CMK (cell line): ENCODE data around the gene FBXL12.
"Not testable (repeated sequence)": the region's sequence is repeated elsewhere in the genome, so short reads cannot be mapped to it uniquely, and the experiment has no call there.

Experiments used
- DNase-seq: peaks from one replicate; pipeline ENCODE4 v3.0.0-alpha.2; 2010; ENCODE audit warnings: low read depth

FBXL12 gene, protein sequence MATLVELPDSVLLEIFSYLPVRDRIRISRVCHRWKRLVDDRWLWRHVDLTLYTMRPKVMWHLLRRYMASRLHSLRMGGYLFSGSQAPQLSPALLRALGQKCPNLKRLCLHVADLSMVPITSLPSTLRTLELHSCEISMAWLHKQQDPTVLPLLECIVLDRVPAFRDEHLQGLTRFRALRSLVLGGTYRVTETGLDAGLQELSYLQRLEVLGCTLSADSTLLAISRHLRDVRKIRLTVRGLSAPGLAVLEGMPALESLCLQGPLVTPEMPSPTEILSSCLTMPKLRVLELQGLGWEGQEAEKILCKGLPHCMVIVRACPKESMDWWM

DNA sequence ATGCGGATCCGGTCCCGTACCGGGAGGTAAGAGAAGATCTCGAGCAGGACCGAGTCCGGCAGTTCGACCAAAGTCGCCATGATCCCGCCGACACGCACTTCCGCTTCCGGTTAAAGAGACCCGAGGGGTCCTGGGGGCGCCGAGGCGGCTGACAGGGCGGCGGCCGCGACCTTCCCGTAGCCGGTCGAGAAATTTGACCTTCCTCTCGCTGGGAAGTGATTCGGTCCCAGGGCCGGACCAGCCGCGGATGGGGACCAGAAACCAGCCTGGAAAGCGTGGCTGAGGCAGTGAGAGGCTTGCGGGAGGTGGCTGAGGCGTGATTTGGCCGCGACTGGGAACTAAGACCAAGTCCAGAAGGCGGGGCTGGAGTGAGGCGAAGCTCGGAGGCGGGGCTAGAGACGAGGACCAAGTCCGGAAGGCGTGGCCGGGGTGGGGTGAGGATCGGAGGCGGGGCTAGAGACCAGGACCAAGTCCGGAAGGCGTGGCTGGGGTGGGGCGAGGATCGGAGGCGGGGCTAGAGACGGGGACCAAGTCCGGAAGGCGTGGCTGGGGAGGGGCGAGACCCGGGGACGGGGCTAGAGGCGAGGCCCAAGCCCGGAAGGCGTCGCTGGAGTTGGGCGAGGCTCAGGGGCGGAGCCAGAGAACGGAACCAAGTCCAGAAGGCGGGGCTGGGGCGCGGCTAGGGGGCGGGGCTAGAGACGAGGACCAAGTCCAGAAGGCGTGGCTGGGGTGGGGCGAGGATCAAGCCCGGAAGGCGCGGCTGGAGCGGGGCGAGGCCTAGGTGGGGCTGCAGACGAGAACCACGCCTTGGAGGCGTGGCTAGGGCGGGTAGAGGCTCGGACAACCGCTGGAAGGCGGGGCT lies at the start of gene FBXL12:
TSS of gene FBXL12 (minus strand) at position 346 of the 862 bp plus-strand sequence. CDS start at position 80, 266 bp downstream.
- peak; percentile 99 for DNase-seq

DNA sequence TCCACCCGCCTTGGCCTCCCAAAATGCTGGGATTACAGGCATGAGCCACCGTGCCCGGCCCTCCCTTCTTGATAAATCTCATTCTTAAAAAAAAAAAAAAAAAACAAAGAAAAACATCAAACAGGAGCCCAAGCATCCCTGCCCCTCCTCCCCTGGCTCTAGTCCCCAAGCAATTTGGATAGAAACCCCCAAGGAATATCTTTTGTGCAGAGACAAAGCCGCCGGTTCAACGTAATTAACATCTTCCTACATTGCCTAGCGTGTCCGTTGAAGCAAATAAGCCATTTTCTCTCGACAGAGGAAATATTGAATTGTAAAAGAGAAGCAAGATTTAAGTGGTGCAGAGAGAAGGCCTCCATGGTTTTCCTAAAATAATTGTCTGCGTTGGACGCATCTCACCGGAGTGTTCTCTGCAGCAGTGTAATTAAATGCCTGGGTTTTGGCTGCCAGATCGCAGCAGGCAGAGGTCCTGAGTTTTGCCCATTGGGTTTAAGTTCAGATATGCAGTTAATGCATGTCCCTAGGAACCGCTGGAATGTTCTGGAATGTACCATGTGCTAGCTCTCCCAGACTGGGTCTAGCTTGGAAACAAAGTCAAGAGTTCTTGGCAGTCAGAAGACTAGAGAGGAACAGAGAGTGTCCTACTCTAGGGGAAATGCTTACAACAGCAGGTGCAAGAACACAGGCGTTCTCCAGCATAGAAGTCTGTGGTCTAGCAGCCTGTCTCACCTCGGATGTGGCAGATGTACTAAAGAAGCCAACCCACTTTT lies 47.0 kb upstream of the FBXL12 start:
- DNase-seq: no peak

DNA sequence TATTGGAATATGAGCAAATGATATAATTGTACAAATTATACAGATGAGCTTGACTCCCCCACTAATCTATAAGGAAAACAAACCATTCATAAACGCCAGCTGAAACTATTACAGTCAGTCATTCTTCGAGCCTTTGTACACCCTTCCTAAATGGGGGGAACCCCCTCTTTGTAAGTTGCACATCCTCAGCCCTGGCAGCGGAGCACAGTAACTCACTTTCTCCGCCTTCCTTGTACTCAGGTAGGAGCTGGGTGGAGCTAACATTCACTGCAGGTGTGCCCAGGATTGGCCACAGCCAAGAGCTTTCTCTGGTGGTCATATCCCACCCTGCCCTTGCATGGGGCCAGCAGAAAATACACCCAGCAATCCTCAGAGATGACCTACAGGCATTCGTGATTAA lies 44.9 kb upstream of the FBXL12 start:
- DNase-seq: no peak

DNA sequence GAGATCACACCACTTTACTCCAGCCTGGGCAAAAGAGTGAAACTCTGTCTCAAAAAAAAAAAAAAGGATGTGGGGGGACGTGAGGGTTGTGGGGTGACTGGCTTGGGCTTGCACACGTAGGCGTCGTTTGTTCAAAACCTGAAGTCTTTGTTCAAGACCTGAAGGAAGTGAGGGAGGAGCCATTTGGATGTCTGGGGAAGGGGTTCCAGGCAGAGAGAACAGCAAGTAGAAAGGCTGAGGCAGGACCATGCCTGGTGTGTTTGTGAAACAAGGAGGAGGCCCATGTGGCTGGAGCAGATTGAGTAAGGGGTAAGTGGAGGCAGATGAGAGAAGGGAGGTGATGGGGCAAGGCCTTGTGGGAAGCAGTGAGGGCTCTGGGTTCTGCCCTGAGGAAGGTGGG lies 44.1 kb upstream of the FBXL12 start:
- DNase-seq: no peak

DNA sequence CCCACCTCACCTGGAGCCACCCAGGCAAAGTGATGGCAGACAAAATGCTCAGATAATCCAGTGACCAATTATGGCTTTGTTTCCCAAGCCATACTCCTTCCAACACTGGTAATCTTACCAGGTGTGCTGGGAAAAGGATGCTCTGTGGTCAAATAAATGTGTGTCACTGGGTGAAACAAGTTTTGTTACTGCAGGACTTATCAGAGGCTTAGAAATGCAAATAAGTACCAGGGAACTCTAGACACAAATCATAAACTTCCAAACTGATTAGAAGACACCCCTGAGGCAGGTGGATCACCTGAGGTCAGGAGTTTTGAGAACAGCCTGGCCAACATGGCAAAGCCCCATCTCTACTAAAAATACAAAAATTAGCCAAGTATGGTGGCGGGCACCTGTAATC lies 42.6 kb upstream of the FBXL12 start:
- no peak for DNase-seq

DNA sequence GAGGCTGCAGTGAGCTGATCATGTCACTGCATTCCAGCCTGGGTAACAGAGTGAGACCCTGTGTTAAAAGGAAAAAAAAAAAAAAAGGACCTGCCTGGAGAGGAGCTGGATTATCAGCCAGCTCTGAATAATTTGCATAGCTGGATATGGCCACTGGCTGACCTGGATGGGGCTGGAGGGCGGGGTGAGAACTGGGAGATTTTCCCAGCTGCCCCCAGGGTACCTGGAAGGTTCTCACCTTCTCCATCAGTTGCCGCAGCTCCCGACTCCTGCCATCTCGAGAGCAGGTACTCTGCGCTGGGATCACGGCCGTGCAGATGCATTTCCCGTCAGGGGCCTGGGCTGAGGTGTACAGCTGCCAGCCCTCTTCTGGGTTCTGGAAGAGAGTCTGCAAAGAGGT lies 41.5 kb upstream of the FBXL12 start:
- no peak for DNase-seq

DNA sequence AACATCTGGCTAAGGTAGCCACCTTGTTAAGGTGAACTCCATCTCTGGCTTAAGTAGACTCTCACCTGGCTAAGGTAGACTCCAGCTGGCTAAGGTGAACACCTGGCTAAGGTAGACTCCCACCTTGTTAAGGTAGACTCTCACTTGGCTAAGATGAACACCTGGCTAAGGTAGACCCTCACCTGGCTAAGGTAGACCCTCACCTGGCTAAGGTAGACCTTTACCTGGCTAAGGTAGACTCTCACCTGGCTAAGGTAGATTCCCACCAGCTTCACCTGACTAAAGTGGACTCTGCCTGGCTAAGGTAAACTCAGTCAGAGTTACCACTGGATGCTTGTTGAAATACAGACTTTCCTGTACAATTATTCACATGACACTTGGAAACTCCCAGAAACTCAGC lies 39.9 kb upstream of the FBXL12 start:
- no peak for DNase-seq

DNA sequence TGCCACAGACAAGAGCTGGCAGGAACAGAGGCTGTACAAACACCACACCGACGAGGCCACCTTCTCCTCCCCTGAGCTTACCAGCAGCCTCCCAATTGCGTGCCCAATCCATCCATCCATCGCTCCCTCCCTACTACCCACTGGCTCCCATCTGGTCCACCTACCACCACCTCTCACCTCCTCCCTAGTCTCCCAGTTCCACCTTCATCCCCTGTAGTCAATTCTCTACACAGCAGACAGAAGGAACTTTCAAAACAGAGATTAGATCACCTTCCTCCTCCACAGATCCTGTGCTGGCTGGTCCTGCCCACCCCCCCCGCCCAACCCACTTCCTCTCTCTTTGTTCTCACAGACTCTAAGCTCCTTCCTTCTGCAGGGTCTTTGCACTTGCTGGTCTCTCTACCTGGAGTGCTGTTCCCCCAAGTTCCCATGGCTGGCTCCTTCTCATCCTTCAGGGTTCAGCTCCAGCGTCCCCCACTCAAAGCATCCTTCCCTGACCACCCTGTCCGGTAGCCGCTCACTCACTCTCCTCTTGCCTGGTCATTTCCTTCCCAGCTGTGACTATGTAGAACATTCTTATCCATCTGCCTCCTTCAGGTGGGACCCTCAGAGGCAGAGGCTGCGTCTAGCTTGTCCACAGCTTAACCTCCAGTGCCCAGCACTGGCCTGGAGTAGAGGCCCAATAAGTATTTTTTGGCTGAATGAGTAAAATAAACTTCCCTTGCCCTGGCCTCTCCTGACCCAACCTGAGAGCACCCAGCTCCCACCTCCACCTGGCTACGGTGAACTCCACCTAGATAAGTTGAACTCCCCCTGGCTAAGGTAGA lies 39.3 kb upstream of the FBXL12 start:
- no peak for DNase-seq

DNA sequence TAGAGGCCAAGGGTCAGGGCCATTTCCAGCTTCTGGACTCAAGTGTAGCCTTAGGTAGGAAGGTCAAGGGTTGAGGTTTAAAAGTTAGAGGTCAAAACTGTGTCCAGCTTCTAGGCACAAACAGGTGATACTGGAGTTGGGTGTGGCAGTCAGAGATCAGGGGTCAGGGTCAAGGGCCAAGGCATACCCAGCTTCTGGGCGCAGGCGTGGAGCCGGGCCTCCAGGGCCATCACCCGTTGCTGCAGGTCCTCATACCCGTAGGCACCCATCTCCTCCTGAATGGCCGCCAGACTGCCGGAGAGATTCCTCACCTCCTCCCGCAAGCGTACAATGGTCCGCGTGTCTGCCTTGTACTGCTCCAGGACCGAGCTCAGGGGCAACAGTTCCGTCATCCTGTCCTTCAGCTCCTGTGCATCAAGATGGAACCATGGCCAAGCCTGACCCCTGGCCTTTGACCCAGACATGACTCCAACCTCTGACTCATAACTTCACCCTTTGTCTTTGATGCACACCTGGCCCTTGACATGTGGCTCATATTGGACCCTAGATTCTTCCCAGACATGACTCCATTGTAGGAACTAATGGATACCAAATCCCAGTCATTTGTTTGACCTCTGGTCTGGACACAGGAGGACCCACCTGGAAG lies 38.3 kb upstream of the FBXL12 start:
- no peak for DNase-seq

DNA sequence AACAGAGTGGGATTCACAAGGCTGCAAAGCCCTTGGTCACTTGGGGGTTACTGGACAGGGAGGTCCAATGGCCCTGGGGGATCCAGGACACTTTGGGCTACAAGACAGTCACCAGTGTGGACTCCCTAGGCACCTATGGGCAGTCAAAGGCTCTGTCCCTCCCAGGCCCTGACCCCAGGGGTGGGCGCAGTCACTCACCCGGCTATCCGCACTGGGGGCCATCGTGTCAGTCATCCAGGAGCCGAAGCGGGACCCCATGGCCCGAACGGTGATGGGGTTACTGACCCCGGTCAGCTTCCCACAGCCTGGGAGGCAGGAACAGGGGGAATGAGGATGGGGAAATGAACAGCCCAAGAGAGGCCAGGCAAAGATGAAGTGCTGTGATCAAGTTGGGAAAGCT lies 37.7 kb upstream of the FBXL12 start:
- no peak for DNase-seq

DNA sequence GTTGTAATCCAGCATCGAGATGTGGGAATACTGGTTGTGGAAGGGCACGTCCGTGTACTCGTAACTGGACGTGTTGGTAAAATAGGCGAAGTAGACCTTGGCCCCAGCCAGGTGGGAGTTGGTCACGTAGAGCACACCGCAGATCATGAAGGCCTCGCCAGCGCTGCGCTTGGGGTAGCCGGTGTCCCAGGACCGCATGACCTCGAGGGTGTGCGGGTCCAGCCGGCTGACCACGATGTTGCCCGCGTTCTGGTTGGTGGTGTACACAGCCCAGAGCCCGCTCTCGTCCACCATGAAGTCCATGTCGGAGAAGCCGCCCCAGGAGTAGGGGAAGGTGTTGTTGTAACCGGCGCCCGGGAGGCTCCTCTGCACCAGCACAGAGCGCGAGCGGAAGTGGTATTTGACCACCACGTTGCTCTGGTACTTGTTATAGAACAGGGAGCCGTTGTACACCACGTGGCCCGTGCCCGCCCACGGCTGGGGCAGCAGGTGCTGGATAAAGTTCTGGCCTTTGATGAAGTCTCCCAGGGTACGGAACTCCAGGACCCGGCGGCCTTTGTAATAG lies 35.5 kb upstream of the FBXL12 start:
- DNase-seq: no peak

DNA sequence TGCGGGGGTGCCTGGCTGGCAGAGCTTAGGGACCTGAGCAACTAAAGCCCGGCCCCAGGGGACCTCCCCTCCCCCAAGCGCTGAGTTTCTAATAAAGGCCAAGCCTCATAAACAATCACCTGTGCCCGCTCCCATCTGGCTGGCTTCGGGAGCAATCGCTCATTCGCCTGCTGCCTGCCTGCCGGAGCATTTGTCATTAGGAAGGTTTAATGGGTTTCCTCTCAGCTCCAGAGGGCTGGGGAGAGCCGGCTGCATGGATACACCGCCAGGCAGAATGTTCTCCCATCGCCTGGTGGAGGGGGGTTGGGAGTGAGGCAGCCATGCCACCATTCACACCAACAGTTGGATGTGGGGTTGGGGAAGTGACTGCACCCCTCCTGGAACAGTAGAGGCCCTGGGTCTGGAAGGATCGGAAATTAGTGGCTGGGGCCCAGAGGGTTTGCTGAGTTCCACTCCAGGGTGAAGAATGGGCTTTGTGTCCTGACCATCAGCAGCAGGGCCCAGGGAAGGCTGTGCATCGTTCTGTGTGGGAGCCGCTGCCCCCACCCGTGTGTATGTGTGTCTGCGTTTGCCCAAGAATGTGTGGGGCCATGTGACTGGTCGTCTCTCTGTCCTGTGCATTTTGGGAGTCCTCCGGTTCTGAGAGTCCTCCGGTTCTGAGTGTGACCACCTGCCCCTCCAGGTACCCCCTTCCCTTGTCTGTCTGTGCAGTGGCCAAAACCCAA lies 31.5 kb upstream of the FBXL12 start:
- DNase-seq: no peak

DNA sequence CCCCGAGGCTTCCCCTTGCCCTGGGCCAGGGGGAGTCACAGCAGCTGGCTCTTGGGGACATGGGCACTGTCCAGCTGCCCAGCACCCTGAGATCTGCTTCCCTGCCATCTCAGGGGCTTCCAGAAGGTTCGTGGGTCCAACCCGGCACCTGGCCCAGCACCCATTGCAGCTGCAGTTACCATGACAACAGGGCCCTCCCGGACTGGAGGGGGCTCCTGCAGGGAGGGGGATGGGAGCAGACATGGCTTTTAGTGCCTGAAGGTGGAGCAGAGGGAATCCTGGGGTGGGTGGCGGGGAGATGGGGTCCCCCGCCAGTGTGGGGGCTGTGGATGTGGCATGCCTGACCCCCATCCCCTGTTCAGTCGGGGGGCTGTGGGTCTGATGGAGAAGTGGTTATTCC lies 30.9 kb upstream of the FBXL12 start:
- no peak for DNase-seq

DNA sequence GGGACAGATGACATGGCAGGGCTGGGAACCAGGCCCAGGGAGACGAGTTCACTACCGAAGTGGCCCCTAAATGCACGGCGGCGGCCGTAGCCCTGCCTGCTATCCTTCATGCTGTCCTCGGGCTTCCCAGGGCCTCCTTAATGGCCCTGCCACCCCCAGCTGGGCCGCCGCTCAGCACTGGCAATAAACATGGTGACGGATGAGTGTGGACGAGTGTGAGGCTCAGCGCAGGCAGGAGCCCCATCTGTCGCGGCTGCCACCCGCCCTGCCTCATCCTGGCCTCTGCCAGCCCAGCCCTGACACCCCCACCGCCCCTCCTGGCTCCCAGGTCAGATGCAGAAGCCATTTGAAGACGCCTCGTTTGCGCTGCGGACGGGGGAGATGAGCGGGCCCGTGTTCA lies 29.9 kb upstream of the FBXL12 start:
- DNase-seq: no peak

DNA sequence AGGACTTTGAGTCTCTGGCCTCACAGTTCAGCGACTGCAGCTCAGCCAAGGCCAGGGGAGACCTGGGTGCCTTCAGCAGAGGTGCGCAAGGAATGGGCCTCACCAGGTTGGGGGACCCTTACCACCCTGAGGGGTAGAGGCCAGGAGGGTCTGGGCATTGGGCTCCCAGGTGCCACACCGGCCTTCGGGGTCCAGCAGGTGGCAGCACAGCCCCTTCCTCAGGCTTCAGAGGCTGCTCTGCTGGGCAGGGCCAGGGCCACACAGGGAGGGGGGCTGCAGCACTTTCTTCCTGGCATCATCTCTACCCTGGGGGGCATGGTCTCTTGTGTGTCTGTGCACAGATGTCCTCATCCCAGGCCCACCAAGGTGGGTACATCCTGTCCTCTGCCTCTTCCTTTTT lies 29.2 kb upstream of the FBXL12 start:
- no peak for DNase-seq

DNA sequence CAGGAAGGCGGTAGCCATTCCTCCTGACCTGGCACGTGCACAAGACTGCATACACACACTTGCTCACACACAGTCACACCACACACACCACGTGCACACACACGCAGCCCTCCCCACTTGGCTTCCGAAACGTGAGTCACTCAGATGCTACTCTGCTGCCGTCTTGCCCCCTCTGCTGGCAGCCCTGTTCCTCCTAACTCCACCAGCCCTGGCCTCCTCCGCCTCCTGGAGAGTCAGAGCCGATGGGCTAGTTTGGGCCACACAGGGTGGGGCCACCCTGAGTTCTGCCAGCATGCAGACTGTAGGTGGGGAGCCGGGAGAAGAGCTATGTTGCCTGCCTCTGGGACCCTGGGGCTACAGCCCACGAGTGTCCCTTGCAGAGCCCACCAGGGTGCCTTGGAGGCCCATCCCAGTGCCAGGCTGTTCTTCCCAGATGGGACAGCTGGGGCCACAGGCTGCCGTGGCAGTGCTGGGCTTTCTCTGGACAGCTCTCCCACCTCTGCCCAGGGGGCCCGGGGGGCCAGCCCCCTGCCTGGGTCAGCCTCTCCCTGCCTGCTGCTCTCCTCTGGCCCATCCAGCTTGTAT lies 28.3 kb upstream of the FBXL12 start:
- DNase-seq: no peak

DNA sequence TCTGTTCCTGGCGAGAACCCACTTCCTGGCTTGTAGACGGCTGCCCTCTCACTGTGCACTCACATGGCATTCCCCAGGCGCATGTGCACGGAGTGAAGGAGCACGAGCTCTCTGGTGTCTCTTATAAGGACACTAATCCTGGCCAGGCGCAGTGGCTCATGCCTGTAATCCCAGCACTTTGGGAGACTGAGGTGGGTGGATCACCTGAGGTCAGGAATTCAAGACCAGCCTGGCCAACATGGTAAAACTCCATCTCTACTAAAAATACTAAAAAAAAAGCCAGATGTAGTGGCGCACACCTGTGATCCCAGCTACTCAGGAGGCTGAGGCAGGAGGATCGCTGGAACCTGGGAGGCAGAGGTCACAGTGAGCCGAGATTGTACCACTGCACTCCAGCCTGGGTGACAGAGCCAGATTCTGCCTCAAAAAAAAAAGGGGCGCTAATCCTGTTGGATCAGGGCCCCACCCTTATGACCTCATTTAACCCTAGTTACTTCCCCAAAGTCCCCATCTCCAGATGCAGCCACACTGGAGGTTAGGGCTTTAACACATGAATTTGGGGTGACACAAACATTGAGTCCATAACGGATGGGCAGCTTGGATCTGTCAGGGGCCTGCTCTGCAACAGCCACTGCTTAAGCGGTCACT lies 24.9 kb upstream of the FBXL12 start:
- not testable (repeated sequence) for DNase-seq

DNA sequence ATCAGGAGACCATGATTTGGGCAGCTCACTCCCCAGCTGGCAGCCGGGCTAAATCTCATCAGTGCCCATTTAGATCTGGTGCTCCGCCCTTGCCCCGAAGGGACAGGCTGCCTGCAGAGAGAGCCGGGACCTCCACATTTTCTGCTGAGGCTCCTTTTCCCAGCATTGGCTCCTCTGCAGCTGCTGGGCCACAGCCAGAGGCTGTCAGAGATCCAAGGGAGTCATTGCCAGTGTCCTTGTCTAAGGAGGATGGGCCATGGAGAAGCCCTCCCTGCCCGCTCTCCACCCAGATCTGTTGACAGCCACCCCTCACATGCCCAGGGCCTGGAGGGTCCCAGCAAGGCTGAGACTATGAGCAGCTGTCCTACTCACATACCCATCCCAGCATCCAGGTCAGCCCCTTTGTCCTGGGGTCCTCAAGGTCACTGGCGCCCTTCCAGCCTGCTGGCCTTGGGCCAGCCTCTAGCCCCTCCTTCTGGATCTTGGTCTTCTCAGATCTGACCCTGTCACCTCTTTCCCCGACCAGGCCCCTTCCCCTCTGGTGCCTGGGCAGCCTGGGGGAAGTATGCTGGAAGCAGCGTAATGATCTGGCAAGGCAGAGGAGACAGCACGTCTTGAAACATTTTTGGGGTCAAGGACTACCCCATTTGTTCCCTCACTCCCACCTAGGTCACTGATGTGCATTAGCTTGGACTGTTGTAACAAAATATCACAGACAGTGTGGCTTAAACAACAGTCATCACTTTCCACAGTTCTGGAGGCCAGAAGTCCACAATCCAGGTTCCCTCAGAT lies 24.2 kb upstream of the FBXL12 start:
- no peak for DNase-seq

DNA sequence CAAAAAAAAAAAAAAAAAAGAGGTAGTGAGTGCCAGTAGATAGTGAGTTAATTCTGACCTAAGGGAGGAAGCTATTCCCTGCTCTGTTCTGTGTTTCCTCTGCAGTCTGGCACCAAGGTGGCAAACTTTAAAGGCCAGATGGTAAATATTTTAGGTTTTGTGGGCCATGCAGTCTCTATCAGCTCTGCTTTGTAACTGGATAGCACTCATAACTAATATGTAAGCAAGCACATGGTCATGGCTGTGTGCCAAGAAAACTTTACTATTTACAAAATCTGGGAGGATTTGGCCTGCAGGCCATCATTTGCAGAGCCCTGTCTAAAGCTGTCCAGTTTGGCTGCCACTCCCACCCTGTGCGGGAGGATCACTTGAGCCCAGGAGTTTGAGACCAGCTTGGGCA lies 20.5 kb upstream of the FBXL12 start:
- DNase-seq: no peak
